DOHH2 (cell line): ENCODE data around the gene ACSF3.

Experiments
- EZH2phosphoT487 ChIP-seq: fragments of 200-600 bp; sonication (generic); IDR thresholded peaks from 2 replicates; pipeline ENCODE4 v1.6.1; 2017; ENCODE audit warnings: borderline replicate concordance, mild to moderate bottlenecking, antibody characterized with exemption, low read length, moderate library complexity, mixed read lengths
- TF ChIP-seq, protein P1 (sequence below): fragments of 200-600 bp; sonication (generic); IDR thresholded peaks from one replicate; pipeline ENCODE4 v1.5.1; 2014; ENCODE audit warnings: antibody characterized with exemption, mild to moderate bottlenecking, low read depth, low read length; ENCODE audit not compliant: poor library complexity, severe bottlenecking

DNA sequence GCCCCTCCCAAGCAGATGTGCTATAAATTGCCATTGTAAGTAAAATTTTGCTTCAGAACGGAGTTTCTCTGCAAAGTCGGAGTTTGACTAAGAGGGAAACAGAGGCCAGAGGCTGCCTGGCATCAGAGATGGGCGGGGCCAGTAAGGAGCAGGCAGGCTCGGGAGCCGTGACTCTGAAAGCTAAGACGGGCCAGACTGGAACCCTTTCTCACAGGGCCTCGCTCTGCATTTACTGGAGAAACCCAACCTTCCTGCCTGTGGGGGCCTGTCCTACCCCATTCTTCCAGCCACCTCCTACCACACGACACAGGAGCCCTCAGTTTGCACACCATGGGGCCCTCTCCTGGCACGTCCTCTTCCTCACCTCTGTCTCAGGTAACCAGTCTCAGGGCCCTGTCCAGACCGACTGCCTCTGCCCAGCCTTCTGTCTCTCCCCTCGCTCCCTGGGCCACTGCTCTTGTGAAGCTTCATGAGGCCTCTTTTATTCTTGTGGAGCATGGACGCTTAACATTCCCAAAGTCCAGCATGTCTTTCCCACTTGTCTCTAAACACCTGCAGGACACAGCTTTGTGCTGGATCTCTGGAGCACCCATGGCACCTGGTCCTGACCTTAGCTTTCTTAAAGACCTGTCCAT, 48.4 kb upstream of the ACSF3 start:
- TF ChIP-seq, protein P1, sequence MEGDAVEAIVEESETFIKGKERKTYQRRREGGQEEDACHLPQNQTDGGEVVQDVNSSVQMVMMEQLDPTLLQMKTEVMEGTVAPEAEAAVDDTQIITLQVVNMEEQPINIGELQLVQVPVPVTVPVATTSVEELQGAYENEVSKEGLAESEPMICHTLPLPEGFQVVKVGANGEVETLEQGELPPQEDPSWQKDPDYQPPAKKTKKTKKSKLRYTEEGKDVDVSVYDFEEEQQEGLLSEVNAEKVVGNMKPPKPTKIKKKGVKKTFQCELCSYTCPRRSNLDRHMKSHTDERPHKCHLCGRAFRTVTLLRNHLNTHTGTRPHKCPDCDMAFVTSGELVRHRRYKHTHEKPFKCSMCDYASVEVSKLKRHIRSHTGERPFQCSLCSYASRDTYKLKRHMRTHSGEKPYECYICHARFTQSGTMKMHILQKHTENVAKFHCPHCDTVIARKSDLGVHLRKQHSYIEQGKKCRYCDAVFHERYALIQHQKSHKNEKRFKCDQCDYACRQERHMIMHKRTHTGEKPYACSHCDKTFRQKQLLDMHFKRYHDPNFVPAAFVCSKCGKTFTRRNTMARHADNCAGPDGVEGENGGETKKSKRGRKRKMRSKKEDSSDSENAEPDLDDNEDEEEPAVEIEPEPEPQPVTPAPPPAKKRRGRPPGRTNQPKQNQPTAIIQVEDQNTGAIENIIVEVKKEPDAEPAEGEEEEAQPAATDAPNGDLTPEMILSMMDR, result no peak
- TF ChIP-seq EZH2phosphoT487, result no peak
